A172 (cell line): Measurements from ENCODE around the gene FAM171A2. TPM values are rescaled to one million over a fixed set of nuclear protein-coding genes. Genes with fewer than 3 reads are reported as not detected.

Experiments used
- DNase-seq: peaks from one replicate; pipeline ENCODE4 v3.0.0-alpha.2; 2015; ENCODE audit warnings: low spot score
- total RNA-seq: library from RNA; depleted of rRNA; stranded (reverse); fragments of >200 nt; shearing (Covaris generic); gene quantifications from 2 replicates; pipeline ENCODE4 v1.2.3, GENCODE V29; 2014

FAM171A2 gene
- total RNA-seq, 1 experiment from 2014 or later: 31.1 TPM

DNA sequence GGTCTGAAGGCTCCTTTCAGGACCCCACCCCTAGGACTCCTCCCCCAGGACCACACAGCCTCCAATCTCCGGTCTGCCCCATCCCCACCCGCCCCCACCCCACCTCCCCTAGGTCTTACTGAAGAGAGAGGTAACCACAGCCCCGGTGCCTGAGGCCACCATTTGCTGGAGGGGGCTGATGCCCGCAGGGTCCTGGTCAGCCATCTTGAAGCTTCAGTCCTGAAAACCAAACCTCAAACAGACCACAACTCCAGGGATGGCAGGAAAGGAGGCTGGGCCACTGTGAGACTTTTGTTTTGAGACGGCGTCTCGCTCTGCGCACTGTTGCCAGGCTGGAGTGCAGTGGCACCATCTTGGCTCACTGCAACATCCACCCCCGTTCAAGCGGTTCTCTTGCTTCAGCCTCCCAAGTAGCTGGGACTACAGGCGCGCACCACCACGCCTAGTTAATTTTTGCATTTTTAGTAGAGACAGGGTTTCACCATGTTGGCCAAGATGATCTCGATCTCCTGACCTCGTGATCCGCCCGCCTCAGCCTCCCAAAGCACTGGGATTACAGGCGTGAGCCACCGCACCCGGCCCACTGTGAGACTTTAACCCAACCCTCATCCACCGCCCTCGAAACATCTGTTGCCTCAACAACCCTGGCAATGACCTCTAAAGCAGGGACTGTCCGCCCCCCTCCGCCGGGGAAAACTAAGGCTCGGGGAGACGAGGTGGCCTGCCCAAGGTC is 40.1 kb downstream of the FAM171A2 start:
- no peak for DNase-seq

DNA sequence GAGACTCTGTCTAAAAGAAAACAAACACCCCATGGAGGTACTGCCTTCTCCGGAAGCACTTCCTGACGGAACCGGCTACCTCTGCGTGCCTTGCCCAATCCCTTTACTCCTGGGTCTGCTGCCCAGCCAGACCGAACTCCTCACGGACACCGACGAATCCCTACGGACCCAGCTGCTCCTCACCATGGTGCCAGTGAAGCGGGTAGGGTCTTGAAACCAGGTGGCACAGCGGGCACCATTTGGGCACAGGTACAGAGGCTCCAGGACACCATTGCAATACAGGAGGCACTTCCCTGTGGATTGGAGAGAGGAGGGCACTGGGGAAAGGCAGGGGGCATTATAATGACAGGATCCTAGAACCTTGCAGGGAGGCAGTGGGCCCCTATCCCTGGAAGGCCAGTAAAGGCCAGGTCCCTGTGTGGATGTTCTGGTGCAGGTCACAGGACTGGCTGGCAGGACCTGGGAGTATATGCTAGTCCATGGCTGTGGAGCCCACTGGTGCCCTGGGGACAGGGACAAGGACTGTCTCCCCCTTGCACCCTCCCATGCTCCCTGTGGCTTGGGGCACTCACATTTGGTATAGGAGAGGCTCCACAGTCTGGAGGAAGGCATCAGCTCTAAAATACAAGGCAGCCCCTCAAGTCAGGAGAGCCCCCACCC is 41.3 kb downstream of the FAM171A2 start:
- DNase-seq: no peak

- no peak for DNase-seq
These were observed 42.2 kb downstream of the FAM171A2 start for GRCh38 chr17:44321246-44322120.

DNA sequence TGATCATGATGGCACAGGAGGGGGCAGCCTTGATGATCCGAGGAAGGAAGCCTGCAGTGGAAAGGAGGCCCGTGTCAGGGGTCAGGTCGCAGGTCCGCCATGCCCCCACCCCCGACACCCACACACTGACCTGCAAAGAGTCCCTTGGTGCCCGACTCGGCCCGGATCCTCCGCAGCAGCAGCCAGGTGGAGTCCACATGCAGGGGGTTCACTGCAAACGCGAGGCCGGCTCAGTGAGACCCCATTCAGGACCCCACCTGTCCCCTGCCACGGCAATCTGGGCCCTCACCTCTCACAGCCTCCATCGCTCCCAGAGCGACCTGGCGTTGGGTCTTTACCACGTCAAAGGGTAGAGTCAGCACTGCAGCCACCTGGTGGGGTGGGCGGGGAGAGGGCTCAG is 43.6 kb downstream of the FAM171A2 start:
- no peak for DNase-seq

- no peak for DNase-seq
These were observed 45.4 kb downstream of the FAM171A2 start for GRCh38 chr17:44318077-44318892.

DNA sequence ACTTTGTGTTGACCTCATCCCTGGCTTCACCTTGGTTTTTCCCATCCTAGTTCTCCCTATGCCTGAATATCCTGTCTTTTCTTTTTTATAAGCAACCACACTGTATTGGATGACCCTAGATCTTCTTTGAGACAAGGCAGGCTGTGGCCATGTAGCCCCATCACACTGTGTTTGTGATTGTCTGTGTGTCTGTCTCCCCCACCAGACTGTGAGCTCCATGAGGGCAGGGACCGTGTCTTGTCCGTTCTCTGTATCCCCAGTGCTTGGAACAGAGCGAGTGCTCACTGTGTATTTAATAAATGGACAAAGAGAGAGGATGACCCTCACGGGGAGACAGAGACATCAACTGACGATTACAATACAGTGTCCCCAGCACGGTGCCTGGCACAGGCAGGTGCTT is 46.1 kb downstream of the FAM171A2 start:
- DNase-seq: no peak

GRCh38 chr17:44315760-44316731 is 47.6 kb downstream of the FAM171A2 start:
- no peak for DNase-seq

DNA sequence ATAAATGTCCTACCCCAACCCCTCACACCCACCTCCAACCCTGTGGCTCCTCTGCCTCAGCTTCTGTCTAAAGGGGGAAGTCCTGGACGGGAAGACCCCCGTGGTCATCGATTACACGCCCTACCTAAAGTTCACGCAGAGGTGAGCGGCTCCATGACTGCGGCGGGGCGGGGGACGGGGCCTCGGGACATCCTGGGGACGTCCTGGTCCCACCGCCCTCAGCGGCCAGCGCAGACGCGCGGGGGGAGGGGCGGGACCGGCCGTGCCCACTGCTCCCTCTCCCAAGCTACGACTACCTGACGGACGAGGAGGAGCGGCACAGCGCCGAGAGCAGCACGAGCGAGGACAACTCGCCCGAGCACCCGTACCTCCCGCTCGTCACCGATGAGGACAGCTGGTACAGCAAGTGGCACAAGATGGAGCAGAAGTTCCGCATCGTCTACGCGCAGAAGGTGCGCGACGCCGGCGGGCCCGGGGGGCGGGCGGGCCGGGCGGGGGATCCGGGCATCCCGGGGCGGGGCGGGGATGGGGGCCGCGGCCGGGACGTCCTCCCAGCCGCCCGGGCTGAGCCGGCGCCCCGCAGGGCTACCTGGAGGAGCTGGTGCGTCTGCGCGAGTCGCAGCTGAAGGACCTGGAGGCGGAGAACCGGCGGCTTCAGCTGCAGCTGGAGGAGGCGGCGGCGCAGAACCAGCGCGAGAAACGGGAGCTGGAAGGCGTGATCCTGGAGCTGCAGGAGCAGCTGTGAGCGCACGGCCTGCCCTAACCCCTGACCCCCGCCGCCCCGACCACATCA is 48.6 kb downstream of the FAM171A2 start:
- no peak for DNase-seq

GRCh38 chr17:44314524-44314868 is 49.2 kb downstream of the FAM171A2 start:
- no peak for DNase-seq

DNA sequence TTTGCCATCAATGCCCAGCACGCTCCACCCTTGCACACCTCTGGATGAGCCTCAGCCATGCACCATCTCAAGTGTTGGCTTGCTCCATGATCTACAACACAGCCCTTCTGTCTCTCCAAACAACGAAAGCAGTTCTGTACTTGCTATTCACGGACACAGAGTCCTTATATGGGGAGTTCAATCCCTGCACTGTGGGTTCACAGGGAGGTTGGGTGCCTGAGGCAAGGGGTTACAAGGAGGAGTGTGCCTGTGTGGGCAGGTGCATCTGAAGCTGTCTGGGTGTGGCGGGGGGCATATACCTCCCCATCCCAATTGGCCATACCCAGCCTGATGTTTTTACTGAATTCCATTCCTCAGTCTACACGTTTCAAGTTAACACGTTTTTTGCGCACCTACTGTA is 49.6 kb downstream of the FAM171A2 start:
- DNase-seq: no peak

GRCh38 chr17:44312396-44313104 is 51.1 kb downstream of the FAM171A2 start:
- no peak for DNase-seq

- DNase-seq: no peak
These were observed 52.0 kb downstream of the FAM171A2 start for GRCh38 chr17:44311562-44312181.

DNA sequence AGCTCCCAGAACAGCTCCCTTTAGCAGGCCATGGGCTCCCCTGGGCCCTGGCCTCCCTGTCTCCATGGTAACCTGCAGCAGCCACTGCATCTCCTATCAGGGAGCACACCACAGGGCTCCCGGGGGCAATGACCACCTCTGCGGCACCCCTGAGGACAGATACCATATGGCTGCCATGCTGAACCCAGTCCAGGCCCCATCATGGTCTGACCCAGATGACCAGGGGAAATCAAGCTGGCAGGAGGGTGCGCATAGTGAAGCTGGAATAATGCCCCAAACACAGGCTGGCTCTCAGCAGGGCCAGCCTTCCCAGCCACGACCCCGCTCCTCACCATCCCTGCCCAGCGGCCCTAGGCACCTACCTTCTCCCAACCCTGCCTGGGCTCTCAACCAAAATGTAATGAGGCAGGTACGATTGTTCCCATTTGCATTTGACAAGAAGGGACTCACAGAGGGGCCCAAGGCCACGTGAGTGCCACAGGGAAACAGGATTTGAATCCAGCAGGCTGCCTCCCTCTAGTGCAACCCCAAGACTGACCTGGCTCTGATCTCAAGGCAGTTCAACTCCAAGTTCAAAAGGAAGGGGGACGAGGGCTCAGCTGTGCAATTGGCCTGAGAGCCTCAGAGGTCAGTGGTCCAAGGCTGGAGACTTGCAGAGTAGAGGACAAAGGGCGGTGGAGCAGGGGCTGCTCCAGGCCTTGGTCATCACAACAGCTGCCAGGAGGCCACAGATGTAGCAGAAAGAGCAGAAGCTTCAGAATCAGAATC is 52.9 kb downstream of the FAM171A2 start:
- no peak for DNase-seq

DNA sequence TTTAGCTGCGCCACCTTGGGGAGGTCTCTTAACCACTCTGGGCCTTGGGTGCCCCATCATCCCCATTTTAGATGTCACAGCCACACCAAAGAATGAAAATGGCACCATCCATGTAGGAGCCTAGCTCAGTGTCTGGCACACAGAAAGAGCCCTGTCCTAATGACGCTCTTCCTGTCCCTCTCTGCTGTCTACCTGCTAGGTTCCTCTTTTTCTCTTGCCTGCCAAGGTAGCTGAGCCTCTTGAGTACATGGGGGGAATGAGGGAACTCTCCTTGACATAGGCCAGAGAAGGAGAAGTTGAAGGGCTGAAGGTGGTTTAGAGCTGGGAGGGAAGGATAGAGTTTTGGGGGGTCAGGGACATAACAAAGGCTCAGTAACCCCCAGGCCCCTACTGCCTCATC is 53.5 kb downstream of the FAM171A2 start:
- no peak for DNase-seq

DNA sequence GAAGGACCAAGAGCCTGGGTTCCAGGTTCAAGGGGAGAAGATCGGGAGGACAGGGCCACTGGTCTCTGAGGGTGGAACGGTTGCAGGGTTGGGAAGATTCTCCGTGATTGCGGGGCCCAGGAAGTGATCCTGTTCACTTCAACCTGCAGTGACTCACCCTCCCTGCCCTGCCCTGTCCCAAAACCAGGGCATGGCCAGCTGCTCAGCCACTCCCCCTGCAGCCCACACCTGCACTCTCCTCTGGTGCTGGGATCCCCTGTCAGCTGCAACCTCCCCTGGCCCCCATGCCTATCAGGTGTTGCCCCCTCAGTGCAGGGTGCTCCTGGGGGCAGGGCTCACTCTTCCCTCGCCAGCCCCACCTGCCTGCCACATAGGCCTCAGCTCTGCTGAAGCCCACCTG is 54.2 kb downstream of the FAM171A2 start:
- DNase-seq: peak; percentile 27

DNA sequence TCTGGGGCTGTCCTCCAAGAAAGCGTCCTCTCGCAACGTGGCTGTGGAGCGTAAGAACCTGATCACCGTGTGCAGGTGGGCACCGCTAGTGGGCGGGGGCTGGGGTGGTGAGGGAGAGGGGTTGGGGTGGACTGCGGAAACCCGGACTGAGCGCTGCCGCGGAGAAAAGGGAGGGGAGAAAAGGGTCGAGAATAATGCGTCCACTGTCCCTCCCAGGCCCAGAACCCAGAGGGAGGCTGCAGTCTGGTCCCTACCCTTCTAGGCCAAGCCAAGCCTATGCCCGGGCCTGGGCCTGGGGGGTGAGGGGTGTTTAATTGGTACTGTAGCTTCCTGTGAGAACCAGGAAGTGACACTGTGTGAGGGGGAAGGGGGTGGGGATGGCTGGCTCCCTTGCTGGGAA is 54.8 kb downstream of the FAM171A2 start:
- DNase-seq: no peak

- peak; percentile 69 for DNase-seq
These were observed 55.3 kb downstream of the FAM171A2 start, which contains the start of gene RUNDC3A for GRCh38 chr17:44308320-44308818. Gene RUNDC3A (plus strand): TSS chr17:44308601. CDS start chr17:44308833, 232 bp downstream.
